NCI-H526 (cell line): ENCODE results near the gene PCP2.

ENCODE experiments used
- DNase-seq, 2 experiments: peaks; one replicate each; lab custom pipeline; 2025; lab: John Stamatoyannopoulos, UW

Gene PCP2

GRCh38 chr19:7638802-7639465, 5.4 kb upstream of the PCP2 start:
- DNase-seq, result no peak

- no peak for DNase-seq
Observed at GRCh38 chr19:7637374-7638256, 4.1 kb upstream of the PCP2 start.

- peak; percentile 22 to 80 for DNase-seq
Observed at GRCh38 chr19:7636691-7637373, 3.3 kb upstream of the PCP2 start, which contains the start of gene STXBP2. STXBP2 (plus strand) TSS chr19:7637110; CDS start chr19:7637150, 40 bp downstream.

- DNase-seq, result no peak
Observed at GRCh38 chr19:7636317-7636690, 2.8 kb upstream of the PCP2 start.

GRCh38 chr19:7635670-7636069, 2.2 kb upstream of the PCP2 start:
- DNase-seq, result no peak

GRCh38 chr19:7632340-7633203, 947 bp downstream of the PCP2 start:
- DNase-seq, result no peak

- DNase-seq, result no peak
Observed at GRCh38 chr19:7631577-7631976, 1.9 kb downstream of the PCP2 start.

GRCh38 chr19:7629347-7630054, 4.0 kb downstream of the PCP2 start, which contains the start of the genes PET100 and XAB2:
PET100 (plus strand) TSS chr19:7629793; CDS start chr19:7629834, 41 bp downstream.
XAB2 (minus strand) TSS chr19:7629545; CDS start chr19:7629527, 18 bp downstream.
- peak; percentile 95 to 96 for DNase-seq

GRCh38 chr19:7628589-7629311, 4.8 kb downstream of the PCP2 start:
- no peak for DNase-seq

GRCh38 chr19:7627166-7627565, 6.4 kb downstream of the PCP2 start:
- DNase-seq, result no peak

GRCh38 chr19:7625763-7626372, 7.7 kb downstream of the PCP2 start:
- no peak for DNase-seq

- DNase-seq, result no peak
Observed at GRCh38 chr19:7624810-7625209, 8.7 kb downstream of the PCP2 start.

- no peak for DNase-seq
Observed at GRCh38 chr19:7623725-7624603, 9.6 kb downstream of the PCP2 start.

- DNase-seq, result no peak
Observed at GRCh38 chr19:7622933-7623685, 10.4 kb downstream of the PCP2 start.

GRCh38 chr19:7620442-7621412, 12.8 kb downstream of the PCP2 start:
- no peak for DNase-seq

- DNase-seq, result no peak
Observed at GRCh38 chr19:7619671-7620441, 13.7 kb downstream of the PCP2 start.
